WI38 (cell line): ENCODE data around the gene KCNH6.

ENCODE experiments used
- H3K4me3 ChIP-seq: 2 replicates; pipeline ENCODE4 v1.5.1; 2011; ENCODE audit warnings: low read depth, mild to moderate bottlenecking, control low read depth, low read length
- TF ChIP-seq, protein P1 (sequence below): IDR thresholded peaks from 2 replicates; pipeline ENCODE4 v1.5.1; 2012; ENCODE audit warnings: low read depth, mild to moderate bottlenecking, control low read depth, low read length

KCNH6 gene

DNA sequence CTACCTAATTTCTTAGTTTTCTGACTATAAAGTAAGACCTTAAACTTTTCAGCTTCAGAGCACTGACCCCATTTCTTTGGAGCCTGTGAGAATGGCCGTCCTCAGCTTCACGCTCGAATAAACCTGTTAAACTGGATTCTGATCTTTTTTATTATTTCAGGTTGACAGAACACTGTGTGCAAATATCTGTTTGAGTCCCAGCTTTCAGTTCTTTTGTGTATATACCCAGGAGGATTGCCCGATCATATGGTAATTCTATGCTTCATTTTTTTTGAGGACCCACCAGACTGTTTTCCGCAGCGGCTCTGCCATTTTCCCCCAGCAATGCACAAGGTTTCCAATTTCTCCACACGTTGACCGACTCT is 19.8 kb upstream of the KCNH6 start:
- TF ChIP-seq, protein P1, sequence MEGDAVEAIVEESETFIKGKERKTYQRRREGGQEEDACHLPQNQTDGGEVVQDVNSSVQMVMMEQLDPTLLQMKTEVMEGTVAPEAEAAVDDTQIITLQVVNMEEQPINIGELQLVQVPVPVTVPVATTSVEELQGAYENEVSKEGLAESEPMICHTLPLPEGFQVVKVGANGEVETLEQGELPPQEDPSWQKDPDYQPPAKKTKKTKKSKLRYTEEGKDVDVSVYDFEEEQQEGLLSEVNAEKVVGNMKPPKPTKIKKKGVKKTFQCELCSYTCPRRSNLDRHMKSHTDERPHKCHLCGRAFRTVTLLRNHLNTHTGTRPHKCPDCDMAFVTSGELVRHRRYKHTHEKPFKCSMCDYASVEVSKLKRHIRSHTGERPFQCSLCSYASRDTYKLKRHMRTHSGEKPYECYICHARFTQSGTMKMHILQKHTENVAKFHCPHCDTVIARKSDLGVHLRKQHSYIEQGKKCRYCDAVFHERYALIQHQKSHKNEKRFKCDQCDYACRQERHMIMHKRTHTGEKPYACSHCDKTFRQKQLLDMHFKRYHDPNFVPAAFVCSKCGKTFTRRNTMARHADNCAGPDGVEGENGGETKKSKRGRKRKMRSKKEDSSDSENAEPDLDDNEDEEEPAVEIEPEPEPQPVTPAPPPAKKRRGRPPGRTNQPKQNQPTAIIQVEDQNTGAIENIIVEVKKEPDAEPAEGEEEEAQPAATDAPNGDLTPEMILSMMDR, result no peak
- no peak overlapping the region for H3K4me3 ChIP-seq

DNA sequence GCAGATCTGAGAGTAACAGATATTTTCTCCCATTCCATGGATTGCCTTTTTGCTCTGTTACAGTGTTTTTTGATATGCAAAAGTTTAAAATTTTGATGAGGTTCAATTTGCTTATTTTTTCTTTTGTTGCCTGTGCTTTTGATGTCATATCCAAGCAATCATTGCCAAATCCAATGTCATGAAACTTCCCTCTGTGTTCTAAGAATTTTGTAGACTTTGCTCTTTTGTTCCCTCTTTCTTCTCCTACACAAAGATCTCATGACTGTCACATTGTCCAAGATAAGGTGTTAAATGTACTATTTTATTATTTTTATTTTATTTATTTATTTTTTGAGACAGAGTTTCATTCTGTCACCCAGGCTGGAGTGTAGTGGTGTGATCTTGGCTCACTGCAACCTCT is 18.9 kb upstream of the KCNH6 start:
- TF ChIP-seq, protein P1, result no peak

DNA sequence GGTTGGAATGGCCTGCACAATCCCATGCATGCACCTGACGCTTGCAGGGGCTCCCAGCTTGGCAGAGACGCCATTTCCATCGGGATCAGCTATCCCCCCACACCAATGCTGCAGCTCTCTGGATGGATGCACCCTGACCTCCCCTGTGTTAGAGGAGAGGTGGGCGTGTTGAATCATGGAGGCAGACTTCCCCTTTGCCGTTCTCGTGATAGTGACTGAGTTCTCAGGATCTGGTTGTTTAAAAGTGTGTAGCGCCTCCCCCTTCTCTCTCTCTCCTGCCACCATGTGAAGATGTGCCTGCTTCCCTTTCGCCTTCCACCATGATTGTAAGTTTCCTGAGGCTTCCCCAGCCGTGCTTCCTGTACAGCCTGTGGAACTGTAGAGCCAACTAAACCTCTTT is 17.8 kb upstream of the KCNH6 start:
- TF ChIP-seq, protein P1, result no peak
- H3K4me3 ChIP-seq, result no peak overlapping the region

More for the DNA sequence above, 18.9 kb upstream of the KCNH6 start:
- H3K4me3 ChIP-seq, result no peak overlapping the region

DNA sequence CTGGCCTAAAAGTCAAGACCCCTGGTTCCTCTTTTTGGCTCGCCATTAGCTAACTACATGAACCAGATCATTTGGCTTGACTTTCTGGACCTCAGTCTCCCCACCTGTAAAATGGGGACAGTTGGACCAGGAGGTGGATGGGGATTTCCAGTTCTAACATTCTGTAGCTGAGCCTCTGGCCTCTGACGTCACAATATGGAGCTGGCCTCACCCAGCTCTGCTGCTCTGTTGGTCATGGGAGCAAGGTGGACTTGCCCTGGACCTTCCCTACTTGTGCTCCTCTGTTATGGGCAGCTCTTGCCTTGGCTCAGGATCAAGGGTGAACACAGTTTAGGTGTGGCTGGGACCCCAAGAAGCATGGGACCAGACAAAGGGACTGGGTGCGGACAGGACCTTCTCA is 16.5 kb upstream of the KCNH6 start:
- H3K4me3 ChIP-seq, result no peak overlapping the region
- TF ChIP-seq, protein P1, result no peak

DNA sequence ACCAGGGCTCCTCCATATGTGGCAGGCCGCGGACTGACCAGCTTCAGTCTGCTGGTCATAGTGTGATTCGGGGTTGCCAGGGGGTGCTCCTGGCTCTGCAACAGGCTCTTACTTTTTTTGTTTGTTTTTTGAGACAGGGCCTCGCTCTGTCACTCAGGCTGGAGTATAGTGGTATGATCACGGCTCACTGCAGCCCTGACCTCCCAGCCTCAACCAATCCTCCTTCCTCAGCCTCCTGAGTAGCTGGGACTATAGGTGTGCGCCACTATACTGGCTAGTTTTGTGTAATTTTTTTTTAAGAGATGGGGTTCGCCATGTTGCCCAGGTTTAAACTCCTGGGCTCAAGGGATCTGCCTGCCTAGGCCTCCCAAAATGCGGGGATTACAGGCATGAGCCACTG is 11.8 kb upstream of the KCNH6 start:
- TF ChIP-seq, protein P1, result no peak
- no peak overlapping the region for H3K4me3 ChIP-seq

DNA sequence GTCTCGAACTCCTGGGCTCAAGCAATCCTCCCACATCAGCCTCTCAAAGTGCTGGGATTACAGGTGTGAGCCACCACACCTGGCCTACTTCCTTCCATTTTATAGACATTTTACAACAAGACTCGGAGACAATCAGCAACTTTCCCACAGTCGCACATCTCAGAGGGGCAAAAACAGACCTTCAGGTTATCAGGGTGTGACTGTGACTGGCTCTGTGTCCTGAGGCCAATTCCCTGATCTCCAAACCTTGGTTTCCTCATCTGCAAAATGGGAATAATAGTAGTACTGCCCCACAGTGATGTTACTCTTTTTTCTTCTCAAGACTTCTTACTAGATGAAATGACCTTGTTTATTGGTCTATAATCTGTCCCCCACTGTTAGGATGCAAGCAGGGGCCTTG is 10.8 kb upstream of the KCNH6 start:
- TF ChIP-seq, protein P1, result no peak
- no peak overlapping the region for H3K4me3 ChIP-seq

DNA sequence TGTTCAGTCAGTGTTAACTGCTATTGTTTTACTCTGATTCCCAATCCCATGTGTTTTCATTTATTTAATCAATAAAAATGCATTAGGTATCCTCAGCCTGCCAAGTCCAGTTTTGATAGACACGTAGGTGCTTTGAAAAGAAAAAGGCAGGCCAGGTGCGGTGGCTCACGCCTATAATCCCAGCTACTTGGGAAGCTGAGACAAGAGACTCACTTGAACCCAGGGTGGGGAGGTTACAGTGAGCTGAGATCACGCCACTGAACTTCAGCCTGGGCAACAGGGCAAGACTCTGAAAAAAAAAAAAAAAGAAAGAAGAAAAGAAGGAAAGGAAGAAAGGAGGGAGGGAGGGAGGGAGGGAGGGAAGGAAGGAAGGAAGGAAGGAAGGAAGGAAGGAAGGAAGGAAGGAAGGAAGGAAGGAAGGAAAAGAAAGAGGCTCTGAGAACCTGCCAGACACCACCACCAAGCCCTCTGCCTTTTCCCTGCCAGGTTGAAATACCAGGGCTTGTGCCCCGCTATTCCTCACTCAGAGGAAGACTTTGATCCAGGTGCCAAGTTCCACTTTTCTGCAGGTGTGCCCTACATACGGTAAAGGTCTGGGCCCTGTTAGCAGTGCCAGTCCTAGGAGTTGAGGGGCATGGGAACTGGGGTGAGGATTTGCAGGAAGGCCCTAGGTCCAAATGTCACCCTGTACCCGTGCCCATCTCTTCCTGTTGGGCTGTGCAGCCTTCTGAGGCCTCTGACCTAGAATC is 10.1 kb upstream of the KCNH6 start:
- TF ChIP-seq, protein P1, result no peak
- no peak overlapping the region for H3K4me3 ChIP-seq
